ENCODE results near the gene SH3RF2.

DNA sequence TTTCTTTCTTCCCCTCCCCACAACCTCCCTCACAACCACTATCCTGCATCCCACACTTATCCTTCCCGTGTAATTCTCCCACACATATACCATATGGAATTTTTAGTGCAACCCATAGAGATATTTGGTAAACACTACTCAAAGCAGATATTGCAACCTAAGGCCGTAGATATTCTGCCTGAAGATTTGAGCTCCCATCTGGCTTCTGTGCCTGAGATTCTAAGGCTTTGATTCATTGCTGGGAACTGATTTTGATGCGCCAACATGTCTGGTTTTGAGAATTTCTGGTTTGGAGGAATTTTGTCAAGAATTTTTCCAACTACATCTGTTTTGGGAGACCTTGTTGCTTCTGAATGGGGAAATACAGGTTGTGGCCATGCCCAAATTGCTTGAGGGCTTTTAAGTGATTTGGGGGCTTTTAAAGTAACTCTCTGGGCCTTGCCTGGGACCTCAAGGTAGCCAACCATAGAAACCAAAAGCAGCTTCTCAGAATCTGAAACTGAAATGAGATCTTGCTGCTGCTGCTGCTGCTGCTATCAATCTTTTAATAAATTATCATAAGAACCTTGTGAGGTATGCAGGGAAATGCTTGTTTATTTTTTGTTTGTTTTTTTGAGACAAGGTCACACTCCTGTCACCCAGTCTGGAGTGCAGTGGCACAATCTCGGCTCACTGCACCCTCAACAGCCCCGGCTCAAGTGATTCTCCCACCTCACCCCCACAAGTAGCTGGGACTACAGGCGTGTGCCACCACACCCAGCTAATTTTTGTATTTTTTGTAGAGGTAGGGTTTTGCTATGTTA is 132.8 kb downstream of the SH3RF2 start:
- TF ChIP-seq, protein P1, sequence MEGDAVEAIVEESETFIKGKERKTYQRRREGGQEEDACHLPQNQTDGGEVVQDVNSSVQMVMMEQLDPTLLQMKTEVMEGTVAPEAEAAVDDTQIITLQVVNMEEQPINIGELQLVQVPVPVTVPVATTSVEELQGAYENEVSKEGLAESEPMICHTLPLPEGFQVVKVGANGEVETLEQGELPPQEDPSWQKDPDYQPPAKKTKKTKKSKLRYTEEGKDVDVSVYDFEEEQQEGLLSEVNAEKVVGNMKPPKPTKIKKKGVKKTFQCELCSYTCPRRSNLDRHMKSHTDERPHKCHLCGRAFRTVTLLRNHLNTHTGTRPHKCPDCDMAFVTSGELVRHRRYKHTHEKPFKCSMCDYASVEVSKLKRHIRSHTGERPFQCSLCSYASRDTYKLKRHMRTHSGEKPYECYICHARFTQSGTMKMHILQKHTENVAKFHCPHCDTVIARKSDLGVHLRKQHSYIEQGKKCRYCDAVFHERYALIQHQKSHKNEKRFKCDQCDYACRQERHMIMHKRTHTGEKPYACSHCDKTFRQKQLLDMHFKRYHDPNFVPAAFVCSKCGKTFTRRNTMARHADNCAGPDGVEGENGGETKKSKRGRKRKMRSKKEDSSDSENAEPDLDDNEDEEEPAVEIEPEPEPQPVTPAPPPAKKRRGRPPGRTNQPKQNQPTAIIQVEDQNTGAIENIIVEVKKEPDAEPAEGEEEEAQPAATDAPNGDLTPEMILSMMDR (IDR thresholded peaks at IDR 0.05; ENCODE audit: low read length), result no peak
- no peak for TF ChIP-seq EZH2 (optimal IDR thresholded peaks at IDR 0.05; ENCODE audit: low read depth, low read length)
